Endothelial cell of umbilical vein (primary cell): Measurements from ENCODE around the gene ELP4. TPM values are rescaled to one million over a fixed set of nuclear protein-coding genes. Genes with fewer than 3 reads are reported as not detected.

Source experiments
- BruUV-seq: library from RNA; stranded (reverse); fragments of 400-500 nt; replicated peaks from 2 replicates; lab custom pipeline; 2021; lab: Mats Ljungman, UMichigan
- CTCF ChIA-PET: fragments of 300-600, 350-600 bp; sonication (Branson Sonifier 250); formaldehyde crosslinking; loops from one replicate; lab custom pipeline; 2021; ENCODE audit warnings: antibody characterized with exemption, inconsistent platforms; lab: Charles Lee
- POLR2A ChIA-PET: fragments of 300-600, 350-600 bp; sonication (Branson Sonifier 250); formaldehyde crosslinking; loops from one replicate; lab custom pipeline; 2021; ENCODE audit warnings: antibody characterized with exemption, inconsistent platforms; lab: Charles Lee
- DNase-seq: peaks from one replicate; pipeline ENCODE4 v3.0.0-alpha.2; 2011; ENCODE audit warnings: low read depth, low spot score
- FAIRE-seq: peaks from 2 replicates; lab custom pipeline; 2011; peaks lifted over from hg19 to GRCh38; lab: Jason Lieb, UNC
- H2AFZ ChIP-seq: 2 replicates; pipeline ENCODE4 v1.6.0; 2012; ENCODE audit warnings: low read depth, low read length, control low read depth, inconsistent platforms
- H3K27ac ChIP-seq: 2 replicates; pipeline ENCODE4 v1.5.1; 2011; ENCODE audit warnings: low read depth, mild to moderate bottlenecking, control low read depth, low read length, moderate library complexity; ENCODE audit not compliant: insufficient read depth
- H3K27me3 ChIP-seq, 2 experiments: 2 replicates each; pipeline versions ENCODE4 v1.6.0 to v1.6.1; 2011; ENCODE audit warnings: low read length in 2 of 2, mixed read lengths in 1 of 2; ENCODE audit not compliant: control insufficient read depth in 2 of 2, insufficient read depth in 2 of 2
- H3K36me3 ChIP-seq, 2 experiments: 2 replicates in 1 of 2; 3 replicates in 1 of 2; pipeline ENCODE4 v1.5.1; 2011; ENCODE audit warnings: low read length in 2 of 2, mild to moderate bottlenecking in 1 of 2, moderate library complexity in 1 of 2; ENCODE audit not compliant: control insufficient read depth in 2 of 2, insufficient read depth in 2 of 2; ENCODE audit errors: extremely low read depth in 1 of 2
- H3K4me1 ChIP-seq: 3 replicates; pipeline ENCODE4 v1.5.1; 2011; ENCODE audit warnings: mild to moderate bottlenecking, low read length; ENCODE audit not compliant: control insufficient read depth, insufficient read depth; ENCODE audit errors: extremely low read depth
- H3K4me2 ChIP-seq: 2 replicates; pipeline ENCODE4 v1.6.1; 2011; ENCODE audit warnings: low read length, control low read depth, mixed read lengths; ENCODE audit not compliant: insufficient read depth
- H3K4me3 ChIP-seq, 3 experiments: fragments of 200-600 bp in 1 of 3; sonication (generic), shearing (Covaris generic) in 1 of 3; replicated peaks in 1 of 3; 2 replicates each; pipeline ENCODE4 v1.5.1; 2011 to 2016; ENCODE audit warnings: control low read depth in 3 of 3, low read length in 3 of 3, mild to moderate bottlenecking in 2 of 3, inconsistent platforms in 1 of 3, low read depth in 1 of 3, moderate library complexity in 1 of 3; ENCODE audit not compliant: insufficient read depth in 1 of 3
- H3K79me2 ChIP-seq: 2 replicates; pipeline ENCODE4 v1.6.0; 2012; ENCODE audit warnings: low read length, inconsistent platforms; ENCODE audit not compliant: control insufficient read depth, insufficient read depth
- H3K9ac ChIP-seq: replicated peaks from 2 replicates; pipeline ENCODE3; 2011; ENCODE audit warnings: low read length, control low read depth; ENCODE audit not compliant: insufficient read depth; ENCODE audit errors: extremely low read depth
- H3K9me1 ChIP-seq: replicated peaks from 3 replicates; pipeline ENCODE4 v1.6.0; 2011; ENCODE audit warnings: mild to moderate bottlenecking, low read length; ENCODE audit not compliant: control insufficient read depth, insufficient read depth; ENCODE audit errors: extremely low read depth
- H3K9me3 ChIP-seq: replicated peaks from 2 replicates; pipeline ENCODE4 v1.5.1; 2012; ENCODE audit warnings: low read length, inconsistent platforms; ENCODE audit not compliant: control insufficient read depth, insufficient read depth
- H4K20me1 ChIP-seq: replicated peaks from 2 replicates; pipeline ENCODE3; 2011; ENCODE audit warnings: mild to moderate bottlenecking, low read length; ENCODE audit not compliant: control insufficient read depth, insufficient read depth; ENCODE audit errors: extremely low read depth
- CTCF ChIP-seq, 2 donors: IDR thresholded peaks; 1 replicate in 1 of 2; 2 replicates in 1 of 2; pipeline ENCODE4 v1.5.1; 2011; ENCODE audit warnings: low read length in 2 of 2, mild to moderate bottlenecking in 2 of 2, moderate library complexity in 2 of 2, control low read depth in 1 of 2, inconsistent platforms in 1 of 2, low read depth in 1 of 2; ENCODE audit not compliant: insufficient read depth in 1 of 2; ENCODE audit errors: extremely low read depth in 1 of 2
- EZH2 ChIP-seq: IDR thresholded peaks from 2 replicates; pipeline ENCODE4 v1.6.1; 2012; ENCODE audit warnings: borderline replicate concordance, low read depth, mild to moderate bottlenecking, moderate library complexity, low read length, inconsistent platforms; ENCODE audit not compliant: severe bottlenecking
- FOS ChIP-seq: IDR thresholded peaks from 2 replicates; pipeline ENCODE4 v1.6.1; 2011; ENCODE audit warnings: mild to moderate bottlenecking, low read length, moderate library complexity, borderline replicate concordance; ENCODE audit not compliant: insufficient read depth
- GATA2 ChIP-seq: IDR thresholded peaks from 2 replicates; pipeline ENCODE4 v1.7.0; 2011; ENCODE audit warnings: low read depth, mild to moderate bottlenecking, moderate library complexity, mixed read lengths, low read length; ENCODE audit not compliant: insufficient read length, insufficient read depth
- JUN ChIP-seq: IDR thresholded peaks from 2 replicates; pipeline ENCODE4 v1.6.1; 2011; ENCODE audit warnings: borderline replicate concordance, low read depth; ENCODE audit not compliant: insufficient read length, insufficient read depth
- MAX ChIP-seq: IDR thresholded peaks from 2 replicates; pipeline ENCODE4 v1.6.1; 2011; ENCODE audit not compliant: insufficient read depth, insufficient read length
- MYC ChIP-seq: IDR thresholded peaks from one replicate; pipeline ENCODE4 v1.6.1; 2011; ENCODE audit warnings: mild to moderate bottlenecking, low read depth, low read length
- POLR2AphosphoS5 ChIP-seq: IDR thresholded peaks from 2 replicates; pipeline ENCODE4 v1.6.1; 2012; ENCODE audit warnings: low read depth, mild to moderate bottlenecking, control low read depth, low read length, moderate library complexity; ENCODE audit not compliant: insufficient read depth
- dilution Hi-C: fragments of 300-500 bp; cut with MboI; formaldehyde crosslinking; loops from one replicate; pipeline ENCODE4 v1.15.0; 2019; ENCODE audit warnings: low sequenced_read_pairs; ENCODE audit not compliant: extremely low pct_ligation_motif_present
- intact Hi-C: fragments of 100-400 bp; cut with micrococcal nuclease; formaldehyde crosslinking; loops from one replicate; pipeline ENCODE4 v1.10.0; 2022
- polyA plus RNA-seq, 4 experiments: library from polyadenylated mRNA; depleted of rRNA in 3 of 4; stranded (reverse) in 3 of 4; unstranded in 1 of 4; fragments of >200 nt; gene quantifications; 2 replicates each; pipeline versions ENCODE4 v1.2.1 to v1.2.3, GENCODE V29; 2011 to 2012; ENCODE audit warnings: missing spikeins in 1 of 4
- total RNA-seq: library from RNA; stranded (reverse); gene quantifications from 2 replicates; pipeline ENCODE4 v1.2.3, GENCODE V29; 2021

The ELP4 gene
- total and polyA plus RNA-seq, 2 donors (not counting 3 experiments of a cell fraction or from before 2014, with no cell fraction given), result 11.6 to 16.3 TPM

- Histone ChIP-seq H3K9me1 (no peaks in the 10 kb centered on the region), H3K4me3 (no peak overlapping the region), H3K79me2 (no peaks in the 10 kb centered on the region), H3K27ac (no peak overlapping the region), H4K20me1 (no peaks in the 10 kb centered on the region), H3K9me3 (no peaks in the 10 kb centered on the region), H3K4me2 (no peak overlapping the region), H3K9ac (no peak overlapping the region), H3K27me3 (no peaks in the 10 kb centered on the region), H3K4me1 (no peaks in the 10 kb centered on the region), H2AFZ (no peak overlapping the region), H3K36me3 (no peaks in the 10 kb centered on the region)
- intact Hi-C loops, result no loop called here
- ChIA-PET POLR2A (no interaction called here), CTCF (interaction anchor here (1.1 to 1.6 kb wide), 2 partner anchors 8 to 28 kb away, joined by 3 to 4 read pairs; no protein-coding TSS in a partner anchor)
- BruUV-seq, result no TSS peak
- FAIRE-seq (no peak), DNase-seq (no peak)
- TF ChIP-seq POLR2AphosphoS5 (no peak), FOS (no peak), GATA2 (no peak), JUN (no peak)
- dilution Hi-C loops, result no loop called here
These were observed 201.6 kb downstream of the ELP4 start for GRCh38 chr11:31711137-31711536.

- Histone ChIP-seq H3K9me3 (no peaks in the 10 kb centered on the region), H2AFZ (no peak overlapping the region), H4K20me1 (no peaks in the 10 kb centered on the region), H3K4me2 (no peak overlapping the region), H3K4me1 (no peaks in the 10 kb centered on the region), H3K27me3 (no peaks in the 10 kb centered on the region), H3K27ac (no peak overlapping the region), H3K9ac (no peak overlapping the region), H3K79me2 (no peaks in the 10 kb centered on the region), H3K36me3 (no peaks in the 10 kb centered on the region), H3K4me3 (no peak overlapping the region), H3K9me1 (no peaks in the 10 kb centered on the region)
- DNase-seq, result no peak
- ChIA-PET CTCF (interaction anchor here (0.9 to 1.6 kb wide), 2 partner anchors 10 to 23 kb away, joined by 3 to 4 read pairs; no protein-coding TSS in a partner anchor), POLR2A (no interaction called here)
- BruUV-seq, result no TSS peak
- intact Hi-C loops (no loop called here), dilution Hi-C loops (no loop called here)
- FAIRE-seq, result no peak
- TF ChIP-seq FOS, result no peak
- no peak for TF ChIP-seq JUN
- no peak for TF ChIP-seq EZH2
- no peak for TF ChIP-seq CTCF (IDR thresholded peaks at IDR 0.05; ENCODE audit: extremely low read depth in 1 of 2, insufficient read depth in 1 of 2, low read depth in 1 of 2, low read length in 2 of 2)
- TF ChIP-seq MYC, result no peak
- TF ChIP-seq MAX, result no peak
- no peak for TF ChIP-seq GATA2
These were observed 203.3 kb downstream of the ELP4 start for GRCh38 chr11:31712851-31713250.
